HG02678 (cell line): ENCODE results near the gene CPNE2.
"Not testable (repeated sequence)": the region's sequence is repeated elsewhere in the genome, so short reads cannot be mapped to it uniquely, and the experiment has no call there.

Source experiments
- ATAC-seq: cut with Tn5 transposase; IDR thresholded peaks from one replicate; pipeline ENCODE4 v1.9.1; 2021; ENCODE audit warnings: mild to moderate bottlenecking, moderate library complexity; ENCODE audit not compliant: unreplicated experiment

Gene CPNE2

GRCh38 chr16:57091975-57092785 is at the start of gene CPNE2:
Gene CPNE2 (plus strand): TSS chr16:57092583. CDS start chr16:57110743, 18,160 bp downstream.
- peak; percentile 46 for ATAC-seq

- no peak for ATAC-seq
These were observed 49.1 kb upstream of the CPNE2 start for GRCh38 chr16:57043248-57043647.

GRCh38 chr16:57044931-57045693 is 47.3 kb upstream of the CPNE2 start:
- no peak for ATAC-seq

- peak; percentile 27 for ATAC-seq
These were observed 46.5 kb upstream of the CPNE2 start for GRCh38 chr16:57045694-57046381.

GRCh38 chr16:57048095-57048494 is 44.3 kb upstream of the CPNE2 start:
- no peak for ATAC-seq

DNA sequence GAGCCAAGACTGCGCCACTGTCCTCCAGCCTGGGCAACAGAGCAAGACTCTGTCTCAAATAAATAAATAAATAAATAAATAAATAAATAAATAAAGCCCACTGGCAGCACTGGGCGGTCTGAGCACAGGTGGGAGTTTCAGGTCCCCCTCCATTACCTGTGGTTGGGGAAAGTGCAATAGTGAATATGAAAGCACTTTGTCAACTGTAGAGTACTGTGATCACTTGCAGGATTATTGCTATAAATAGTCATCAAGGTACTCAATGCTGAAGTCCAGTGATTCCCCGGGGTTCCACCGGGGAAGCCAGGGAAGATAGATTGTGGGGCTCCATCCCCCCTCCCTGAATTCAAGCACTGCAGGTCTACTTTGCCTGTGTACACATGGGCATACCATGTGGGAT is 42.7 kb upstream of the CPNE2 start:
- ATAC-seq, result peak; percentile 62

- ATAC-seq, result no peak
These were observed 40.6 kb upstream of the CPNE2 start for GRCh38 chr16:57051696-57052228.

DNA sequence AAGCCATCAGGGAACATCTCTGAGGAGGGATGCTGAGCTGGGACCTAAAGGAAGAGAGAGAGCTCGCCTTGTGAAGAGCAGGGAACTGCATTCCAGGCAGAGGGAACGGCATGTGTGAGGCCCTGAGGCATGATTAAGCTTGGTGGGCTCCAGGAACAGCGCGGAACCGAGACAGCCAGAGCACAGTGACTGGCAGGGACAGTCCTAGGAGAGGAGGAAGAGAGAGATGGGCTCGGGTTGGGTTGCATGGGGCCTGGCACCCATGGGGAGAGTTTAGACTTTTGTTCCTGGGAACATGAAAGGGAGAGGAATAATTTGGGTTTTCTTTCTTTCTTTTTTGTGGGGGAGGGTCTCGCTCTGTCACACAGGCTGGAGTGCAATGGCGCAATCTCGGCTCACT is 39.2 kb upstream of the CPNE2 start:
- ATAC-seq, result no peak

DNA sequence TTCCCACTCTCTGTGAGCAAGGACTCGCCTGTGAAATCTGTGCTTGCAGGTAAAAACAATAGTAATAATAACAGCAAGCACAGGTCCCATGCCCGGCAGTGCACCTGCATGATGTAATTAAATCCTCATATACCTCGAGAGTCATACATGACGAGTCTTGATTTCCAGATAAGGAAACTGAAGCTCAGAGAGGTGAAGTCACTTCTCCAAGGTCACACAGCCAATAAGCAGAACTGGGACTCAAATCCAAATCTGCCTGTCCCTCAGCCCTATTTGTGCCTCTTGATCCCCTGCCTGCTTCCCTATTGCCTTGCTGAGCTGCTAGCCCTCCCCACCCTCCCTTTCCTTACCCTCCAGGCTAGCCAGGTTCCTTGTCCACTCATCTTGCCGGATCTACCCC is 38.0 kb upstream of the CPNE2 start:
- ATAC-seq, result no peak

- ATAC-seq, result no peak
These were observed 37.6 kb upstream of the CPNE2 start for GRCh38 chr16:57054771-57055170.

GRCh38 chr16:57055671-57056070 is 36.7 kb upstream of the CPNE2 start:
- ATAC-seq, result no peak

DNA sequence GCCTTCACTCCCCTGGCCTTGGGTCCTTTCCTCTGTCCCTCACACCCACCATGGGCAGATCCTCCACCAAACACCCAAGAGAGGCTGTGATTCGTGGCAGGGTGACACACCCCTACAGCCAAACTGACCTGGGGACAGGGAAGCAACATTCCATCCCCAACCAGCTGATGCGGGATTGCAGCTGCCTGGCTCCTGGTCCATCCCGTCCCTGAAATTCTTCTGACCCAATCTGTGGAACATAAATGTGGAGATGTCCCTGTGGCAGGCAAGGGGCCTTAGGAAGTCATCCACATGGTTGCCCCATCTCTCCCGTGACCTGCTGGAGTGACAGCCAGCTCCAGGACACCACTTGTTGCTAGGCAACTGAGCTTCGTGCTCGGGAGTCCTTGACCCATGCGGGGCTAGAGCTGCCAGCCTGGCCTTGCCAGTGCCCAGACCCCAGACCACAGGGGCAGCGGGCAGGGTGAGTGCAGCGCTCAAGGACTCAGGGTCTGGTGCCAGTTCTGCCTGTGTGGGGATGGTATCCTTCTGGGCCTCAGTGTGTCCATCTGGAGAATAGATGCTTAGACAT is 34.0 kb upstream of the CPNE2 start:
- no peak for ATAC-seq

- no peak for ATAC-seq
These were observed 31.9 kb upstream of the CPNE2 start for GRCh38 chr16:57060323-57061083.

DNA sequence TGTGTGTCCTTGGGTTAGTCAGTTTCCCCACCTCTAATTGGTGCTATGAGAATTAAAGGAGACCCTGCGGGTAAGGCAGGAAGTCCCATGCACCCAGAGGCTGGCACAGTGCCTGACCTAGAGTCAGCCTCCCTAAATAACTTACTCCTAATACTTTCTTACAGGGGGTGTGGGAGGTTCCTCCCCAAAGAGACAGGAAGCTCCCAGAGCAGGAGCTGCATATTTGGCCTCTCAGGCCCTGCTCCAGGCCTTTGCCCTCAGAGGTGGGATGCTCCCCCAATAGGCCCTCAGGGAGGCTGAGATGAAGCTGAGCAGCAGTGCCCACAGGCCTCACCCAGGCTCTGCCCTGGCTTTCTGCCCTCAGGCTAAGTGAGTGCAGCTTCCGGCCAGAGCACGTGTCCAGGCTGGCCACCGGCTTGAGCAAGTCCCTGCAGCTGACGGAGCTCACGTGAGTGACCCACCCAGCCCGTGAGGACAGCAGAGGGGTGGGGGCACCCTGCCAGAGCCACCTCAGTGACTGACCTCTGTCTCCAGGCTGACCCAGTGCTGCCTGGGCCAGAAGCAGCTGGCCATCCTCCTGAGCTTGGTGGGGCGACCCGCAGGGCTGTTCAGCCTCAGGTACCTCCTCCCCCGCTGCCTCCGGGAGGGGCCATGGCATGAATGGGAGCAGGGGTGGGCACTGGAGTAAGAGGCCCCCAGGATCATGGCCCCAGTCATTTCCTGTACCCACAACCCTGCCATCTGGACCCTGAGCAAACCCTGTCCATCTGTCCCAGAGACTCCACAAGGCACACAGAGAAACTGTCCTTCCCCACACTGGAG is 31.1 kb upstream of the CPNE2 start:
- ATAC-seq, result no peak

- no peak for ATAC-seq
These were observed 30.1 kb upstream of the CPNE2 start for GRCh38 chr16:57062329-57062728.

GRCh38 chr16:57063189-57063588 is 29.2 kb upstream of the CPNE2 start:
- not testable (repeated sequence) for ATAC-seq

- no peak for ATAC-seq
These were observed 27.4 kb upstream of the CPNE2 start for GRCh38 chr16:57064995-57065394.

GRCh38 chr16:57066625-57067024 is 25.8 kb upstream of the CPNE2 start:
- no peak for ATAC-seq

DNA sequence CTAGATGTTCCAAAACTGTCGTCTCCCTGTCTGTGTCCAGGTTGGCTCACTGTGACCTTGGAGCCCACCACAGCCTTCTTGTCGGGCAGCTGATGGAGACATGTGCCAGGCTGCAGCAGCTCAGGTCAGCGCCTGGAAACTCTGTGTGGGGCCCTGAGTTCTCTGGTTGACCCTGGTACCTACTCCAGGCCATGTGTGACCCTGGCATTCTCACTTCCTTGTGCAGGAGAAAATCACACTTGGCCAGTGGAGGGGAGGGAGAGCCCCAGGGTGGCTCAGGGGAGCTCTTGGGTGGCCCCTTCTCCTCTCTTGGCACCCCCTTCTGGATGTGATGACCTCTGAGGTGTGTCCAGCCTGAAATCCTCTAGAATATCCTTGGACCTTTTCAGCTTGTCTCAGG is 25.0 kb upstream of the CPNE2 start:
- ATAC-seq, result no peak
